Measurements from ENCODE around the gene PDILT.

PDILT gene

GRCh38 chr16:20372701-20373100 is 31.8 kb downstream of the PDILT start:
- Histone ChIP-seq H3K27me3 (replicated peaks) (no peaks in the 10 kb centered on the region), H3K27ac (no peak overlapping the region), H3K4me3 (ENCODE audit: low read depth, low read length) (no peak overlapping the region), H3K36me3 (replicated peaks) (no peaks in the 10 kb centered on the region)
- no peak for DNase-seq
- no peak for TF ChIP-seq CTCF (IDR thresholded peaks at IDR 0.05; ENCODE audit: low read depth, low read length, missing control alignments)
- in situ Hi-C loops (cut with HindIII; ENCODE audit: low pct_ligation_motif_present, low sequenced_read_pairs), result no loop called here

DNA sequence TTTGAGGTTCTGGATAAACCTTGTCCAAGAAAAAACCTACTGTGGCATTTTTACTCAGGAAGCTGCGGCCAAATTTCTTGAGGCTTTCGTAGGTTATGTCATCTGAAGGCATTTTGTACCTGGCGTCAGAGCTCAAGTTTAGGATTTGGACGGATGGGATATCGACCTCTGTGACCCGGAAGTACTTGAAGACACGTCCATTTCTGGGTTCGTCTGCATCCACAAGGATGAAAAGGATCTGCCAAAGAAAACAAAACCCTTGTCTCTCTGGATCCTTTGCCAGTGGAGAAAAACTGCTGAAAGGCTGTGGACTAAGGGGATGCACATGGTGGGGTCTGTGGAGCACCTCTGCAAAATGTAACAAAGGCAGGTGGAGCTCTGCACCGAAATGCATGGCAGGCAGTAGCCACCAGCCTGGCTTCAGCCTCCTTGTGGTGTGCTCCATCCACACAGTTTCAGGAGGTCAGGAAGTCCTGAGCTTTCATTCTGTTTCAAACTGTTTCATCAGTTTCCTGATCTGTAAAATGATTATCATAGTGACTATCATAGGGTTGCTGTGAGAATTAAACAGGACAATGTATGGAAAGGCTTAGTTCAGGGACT is 35.0 kb downstream of the PDILT start:
- DNase-seq, result no peak
- H3K36me3 ChIP-seq (replicated peaks), result no peaks in the 10 kb centered on the region
- no peak overlapping the region for H3K27ac ChIP-seq
- no peaks in the 10 kb centered on the region for H3K27me3 ChIP-seq (replicated peaks)
- H3K4me3 ChIP-seq (ENCODE audit: low read depth, low read length), result no peak overlapping the region
- in situ Hi-C loops (cut with HindIII; ENCODE audit: low pct_ligation_motif_present, low sequenced_read_pairs), result no loop called here
- TF ChIP-seq CTCF (IDR thresholded peaks at IDR 0.05; ENCODE audit: low read depth, low read length, missing control alignments), result no peak

- no peak overlapping the region for H3K4me3 ChIP-seq (ENCODE audit: low read depth, low read length)
- no peak for DNase-seq
- H3K27me3 ChIP-seq (replicated peaks), result no peaks in the 10 kb centered on the region
- no peak overlapping the region for H3K27ac ChIP-seq
- in situ Hi-C loops (cut with HindIII; ENCODE audit: low pct_ligation_motif_present, low sequenced_read_pairs), result no loop called here
- TF ChIP-seq CTCF (IDR thresholded peaks at IDR 0.05; ENCODE audit: low read depth, low read length, missing control alignments), result no peak
- H3K36me3 ChIP-seq (replicated peaks), result no peaks in the 10 kb centered on the region
Measured at GRCh38 chr16:20364051-20364450, 40.5 kb downstream of the PDILT start.

GRCh38 chr16:20363191-20363590 is 41.3 kb downstream of the PDILT start:
- H3K36me3 ChIP-seq (replicated peaks), result no peaks in the 10 kb centered on the region
- in situ Hi-C loops (cut with HindIII; ENCODE audit: low pct_ligation_motif_present, low sequenced_read_pairs), result no loop called here

DNA sequence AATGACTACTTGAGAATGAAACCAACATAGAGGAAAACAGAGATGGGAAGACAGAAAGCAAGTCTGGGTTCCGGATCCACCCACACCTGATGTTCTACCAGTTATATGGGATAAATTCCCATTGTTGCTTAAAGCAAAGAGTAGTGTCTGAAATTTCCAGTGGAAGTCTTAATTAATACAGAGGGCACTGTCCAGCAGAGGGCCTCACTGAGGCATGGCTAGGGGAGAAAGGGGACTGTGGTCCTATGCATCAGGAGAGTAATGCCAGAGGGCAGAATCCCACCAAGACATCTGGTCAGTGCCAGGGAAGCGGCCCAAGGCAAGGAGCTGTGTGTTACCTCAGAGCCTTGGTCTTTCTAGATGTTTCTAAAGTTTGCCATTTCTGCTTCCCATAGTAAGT is 44.5 kb downstream of the PDILT start:
- Histone ChIP-seq H3K4me3 (ENCODE audit: low read depth, low read length) (no peak overlapping the region), H3K36me3 (replicated peaks) (no peaks in the 10 kb centered on the region), H3K27ac (no peak overlapping the region), H3K27me3 (replicated peaks) (no peaks in the 10 kb centered on the region)
- DNase-seq, result no peak
- in situ Hi-C loops (cut with HindIII; ENCODE audit: low pct_ligation_motif_present, low sequenced_read_pairs), result no loop called here
- no peak for TF ChIP-seq CTCF (IDR thresholded peaks at IDR 0.05; ENCODE audit: low read depth, low read length, missing control alignments)

More at GRCh38 chr16:20363191-20363590, 41.3 kb downstream of the PDILT start:
- no peak overlapping the region for H3K27ac ChIP-seq
- H3K27me3 ChIP-seq (replicated peaks), result no peaks in the 10 kb centered on the region
- TF ChIP-seq CTCF (IDR thresholded peaks at IDR 0.05; ENCODE audit: low read depth, low read length, missing control alignments), result no peak
- no peak overlapping the region for H3K4me3 ChIP-seq (ENCODE audit: low read depth, low read length)
- DNase-seq, result no peak
